BLaER1 (cell line): ENCODE data around the gene SLC6A16.

ENCODE experiments used
- H3K27ac ChIP-seq: shearing (Covaris generic); formaldehyde crosslinking; 2 replicates; pipeline ENCODE4 v1.8.1; 2022
- H3K27me3 ChIP-seq: shearing (Covaris generic); formaldehyde crosslinking; 2 replicates; pipeline ENCODE4 v1.8.1; 2022
- H3K36me3 ChIP-seq: shearing (Covaris generic); formaldehyde crosslinking; 2 replicates; pipeline ENCODE4 v1.8.1; 2022
- H3K4me1 ChIP-seq: shearing (Covaris generic); formaldehyde crosslinking; 2 replicates; pipeline ENCODE4 v1.8.1; 2022
- H3K4me2 ChIP-seq: shearing (Covaris generic); formaldehyde crosslinking; 2 replicates; pipeline ENCODE4 v1.8.1; 2022
- H3K4me3 ChIP-seq: shearing (Covaris generic); formaldehyde crosslinking; 2 replicates; pipeline ENCODE4 v1.8.1; 2022
- H3K9ac ChIP-seq: shearing (Covaris generic); formaldehyde crosslinking; 2 replicates; pipeline ENCODE4 v1.8.1; 2022
- H3K9me3 ChIP-seq: shearing (Covaris generic); formaldehyde crosslinking; 2 replicates; pipeline ENCODE4 v1.8.1; 2022
- H4K20me1 ChIP-seq: shearing (Covaris generic); formaldehyde crosslinking; 2 replicates; pipeline ENCODE4 v1.8.1; 2022
- Cebpa-rat ChIP-seq: shearing (Covaris generic); IDR thresholded peaks from 2 replicates; pipeline ENCODE4 v1.8.1; 2022

The SLC6A16 gene

GRCh38 chr19:49243726-49244125, 81.3 kb downstream of the SLC6A16 start:
- Histone ChIP-seq H3K36me3 (no peaks in the 10 kb centered on the region), H3K4me1 (peaks cover 7% of the 10 kb centered on the region), H3K9me3 (no peaks in the 10 kb centered on the region), H3K9ac (no peak overlapping the region), H3K27me3 (no peaks in the 10 kb centered on the region), H3K4me3 (no peak overlapping the region), H4K20me1 (no peaks in the 10 kb centered on the region), H3K4me2 (peak overlapping the region; percentile 14; the same call in 1 of the 2 replicates), H3K27ac (no peak overlapping the region)
- TF ChIP-seq Cebpa-rat: no peak

GRCh38 chr19:49243129-49243528, 81.9 kb downstream of the SLC6A16 start:
- Histone ChIP-seq H3K9ac (no peak overlapping the region), H4K20me1 (no peaks in the 10 kb centered on the region), H3K27ac (no peak overlapping the region), H3K36me3 (no peaks in the 10 kb centered on the region), H3K27me3 (no peaks in the 10 kb centered on the region), H3K4me3 (no peak overlapping the region), H3K4me1 (peaks cover 7% of the 10 kb centered on the region), H3K4me2 (peak overlapping the region; percentile 14; the same call in 1 of the 2 replicates), H3K9me3 (no peaks in the 10 kb centered on the region)
- TF ChIP-seq Cebpa-rat: no peak

- no peak for TF ChIP-seq Cebpa-rat
- H3K36me3 ChIP-seq: no peaks in the 10 kb centered on the region
- no peak overlapping the region for H3K9ac ChIP-seq
- no peaks in the 10 kb centered on the region for H4K20me1 ChIP-seq
- no peak overlapping the region for H3K4me2 ChIP-seq
- H3K27ac ChIP-seq: no peak overlapping the region
- H3K9me3 ChIP-seq: no peaks in the 10 kb centered on the region
- H3K4me3 ChIP-seq: no peak overlapping the region
- peaks cover 7% of the 10 kb centered on the region for H3K4me1 ChIP-seq
- no peaks in the 10 kb centered on the region for H3K27me3 ChIP-seq
Observed at GRCh38 chr19:49241769-49242168, 83.2 kb downstream of the SLC6A16 start.
